NOMO-1 treated with DMSO at 0.1 percent for 48 hours (cell line): ENCODE measurements around the gene CNEP1R1.
"Not testable (repeated sequence)": the region's sequence is repeated elsewhere in the genome, so short reads cannot be mapped to it uniquely, and the experiment has no call there.

Source experiments
- DNase-seq: peaks from one replicate; lab custom pipeline; 2025; ENCODE audit not compliant: unreplicated experiment; lab: John Stamatoyannopoulos, UW

The CNEP1R1 gene

GRCh38 chr16:50024684-50025536, at the start of gene CNEP1R1:
TSS of gene CNEP1R1 (plus strand) at chr16:50025225. CDS start at chr16:50025316, 91 bp downstream.
- DNase-seq = peak; percentile 96

GRCh38 chr16:49977427-49977826, 47.6 kb upstream of the CNEP1R1 start:
- no peak for DNase-seq

DNA sequence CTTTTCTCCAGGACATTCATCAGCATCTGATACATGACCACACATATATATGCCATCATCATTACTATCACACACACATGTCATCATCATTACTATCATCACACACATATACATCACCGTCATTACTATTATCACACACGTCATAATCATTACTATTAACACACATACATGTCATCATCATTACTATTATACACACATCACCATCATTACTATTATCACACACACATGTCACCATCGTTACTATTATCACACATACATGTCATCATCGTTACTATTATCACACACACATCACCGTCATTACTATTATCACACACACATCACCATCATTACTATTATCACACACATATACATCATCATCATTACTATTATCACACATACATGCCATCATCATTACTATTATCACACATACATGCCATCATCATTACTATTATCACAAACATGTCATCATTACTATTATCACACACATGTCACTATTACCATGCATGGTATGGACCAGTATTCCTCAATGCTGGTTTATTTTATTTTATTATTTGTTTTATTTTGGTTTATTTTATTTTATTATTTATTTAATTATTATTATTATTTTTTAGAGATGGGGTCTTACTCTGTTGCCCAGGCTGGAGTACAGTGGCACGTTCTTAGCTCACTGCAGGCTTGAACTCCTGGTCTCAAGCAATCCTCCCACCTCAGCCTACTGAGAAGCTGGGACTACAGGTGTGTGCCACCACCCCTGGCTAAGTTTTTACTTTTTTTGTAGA, 46.3 kb upstream of the CNEP1R1 start:
- DNase-seq = no peak

GRCh38 chr16:49980166-49980565, 44.9 kb upstream of the CNEP1R1 start:
- DNase-seq = no peak

- DNase-seq = no peak
Measured at GRCh38 chr16:49986351-49987124, 38.5 kb upstream of the CNEP1R1 start.

- DNase-seq = no peak
Measured at GRCh38 chr16:49987381-49987780, 37.6 kb upstream of the CNEP1R1 start.

DNA sequence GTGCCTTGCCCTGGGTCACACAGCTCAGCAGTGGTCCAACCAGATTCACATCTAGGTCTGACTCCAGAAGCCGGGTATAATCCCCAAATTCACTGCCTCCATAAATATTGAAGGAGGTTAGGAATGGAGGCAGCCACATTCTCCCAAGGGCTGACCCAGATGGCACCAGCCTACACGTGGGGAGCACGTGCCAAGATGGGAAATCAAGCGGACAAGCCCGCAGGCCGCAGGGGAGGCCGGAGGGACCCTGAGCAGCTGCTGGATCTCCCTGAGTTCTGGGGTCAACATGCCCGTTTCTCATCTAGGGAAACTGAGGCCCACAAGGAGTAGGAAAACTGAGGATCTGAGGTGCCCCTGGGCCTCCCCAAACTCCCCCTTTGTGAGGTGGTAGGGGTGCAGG, 32.2 kb upstream of the CNEP1R1 start:
- DNase-seq = no peak

DNA sequence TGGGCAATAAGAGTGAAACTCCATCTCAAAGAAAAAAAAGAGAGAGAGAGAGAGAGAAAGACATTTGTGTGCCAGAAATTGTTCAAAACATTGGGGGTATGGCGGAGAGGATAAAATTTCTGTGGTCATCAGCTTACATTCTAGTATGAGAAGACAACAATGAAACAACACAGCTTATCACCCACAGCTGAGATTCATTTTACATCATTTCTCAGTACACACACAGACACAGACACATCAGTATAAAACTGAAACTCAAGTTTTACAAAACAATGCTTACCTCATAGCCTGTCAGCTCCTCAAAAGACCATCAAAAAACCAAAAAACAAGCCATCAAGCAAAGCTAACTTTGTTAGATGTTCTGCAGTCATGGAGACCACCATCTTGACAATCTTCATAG, 31.4 kb upstream of the CNEP1R1 start:
- DNase-seq = no peak

DNA sequence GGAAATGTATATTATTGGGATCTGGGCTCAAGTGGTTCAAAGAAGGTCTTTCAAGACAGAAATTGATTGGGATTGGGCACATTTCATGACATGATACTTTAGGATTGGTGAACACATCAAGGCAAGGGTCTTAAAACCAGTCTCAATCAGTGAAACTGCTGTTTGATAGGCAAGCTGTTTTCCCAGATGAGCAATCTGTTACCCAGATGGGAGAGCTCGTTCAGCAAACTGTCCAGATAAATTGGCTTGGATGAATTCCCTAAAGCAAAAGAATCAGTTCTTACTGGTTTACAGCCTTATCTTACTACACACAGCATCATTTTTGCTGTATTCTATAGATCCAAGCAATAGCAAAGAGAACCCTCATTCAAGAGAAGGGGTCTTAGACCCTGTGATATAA, 31.0 kb upstream of the CNEP1R1 start:
- DNase-seq = no peak

- no peak for DNase-seq
Measured at GRCh38 chr16:49995720-49996119, 29.3 kb upstream of the CNEP1R1 start.

DNA sequence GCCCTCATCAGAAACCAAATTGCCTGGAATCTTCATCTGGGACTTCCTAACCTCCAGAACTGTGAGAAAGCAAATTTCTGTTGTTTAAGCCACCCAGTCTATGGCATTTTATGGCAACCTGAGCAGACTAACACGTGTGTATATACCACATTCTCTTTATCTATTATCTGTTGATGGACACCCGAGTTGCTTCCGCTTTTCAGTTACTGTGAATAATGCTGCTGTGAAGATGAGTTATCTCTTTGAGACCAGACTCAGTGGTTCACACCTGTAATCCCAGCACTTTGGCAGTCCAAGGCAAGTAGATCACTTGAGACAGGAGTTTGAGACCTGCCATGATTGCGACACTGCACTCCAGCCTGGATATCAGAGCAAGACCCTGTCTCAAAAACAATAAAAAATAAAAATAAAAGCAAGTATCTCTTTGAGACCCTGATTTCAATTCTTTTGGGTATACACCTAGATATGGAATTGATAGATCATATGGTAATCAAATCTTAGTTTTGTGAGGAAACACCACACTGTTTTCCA, 27.2 kb upstream of the CNEP1R1 start:
- no peak for DNase-seq

- DNase-seq = no peak
Measured at GRCh38 chr16:49998991-49999390, 26.0 kb upstream of the CNEP1R1 start.

GRCh38 chr16:50001144-50001543, 23.9 kb upstream of the CNEP1R1 start:
- DNase-seq = no peak

DNA sequence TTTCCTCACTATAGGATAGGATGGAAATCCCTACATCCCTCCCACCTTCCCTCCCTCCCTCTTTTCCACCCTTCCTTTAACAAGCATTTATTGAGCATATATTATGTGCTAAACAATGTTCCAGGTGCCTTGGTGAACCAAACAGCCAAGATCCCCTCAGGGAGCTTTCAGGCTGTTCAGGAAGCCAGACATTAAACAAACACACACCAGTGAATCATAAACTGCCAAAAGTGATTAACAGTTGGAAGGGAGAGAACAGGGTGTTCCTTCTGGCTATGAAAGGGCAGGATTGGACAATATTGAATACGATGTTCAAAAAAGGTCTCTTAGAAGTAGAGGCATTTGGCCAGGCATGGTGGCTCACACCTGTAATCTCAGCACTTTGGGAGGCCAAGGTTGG, 22.8 kb upstream of the CNEP1R1 start:
- no peak for DNase-seq

DNA sequence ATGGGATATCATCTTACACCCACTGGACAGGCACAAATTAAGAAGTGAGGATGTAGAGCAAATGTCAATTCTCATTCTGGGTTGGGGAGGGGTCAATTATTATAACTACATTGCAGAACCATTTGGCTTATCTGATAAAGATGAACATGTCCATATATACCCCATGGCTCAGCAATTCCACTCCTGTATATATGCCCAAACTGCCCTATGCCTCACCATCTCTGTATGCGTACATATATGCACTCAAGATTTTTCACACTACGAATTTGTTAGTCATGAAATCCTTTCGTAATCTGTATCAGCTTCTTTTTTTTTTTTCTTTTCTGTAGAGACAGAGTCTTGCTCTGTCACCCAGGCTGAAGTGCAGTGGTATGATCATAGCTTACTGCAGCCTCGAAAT, 20.8 kb upstream of the CNEP1R1 start:
- no peak for DNase-seq

- no peak for DNase-seq
Measured at GRCh38 chr16:50006964-50007363, 18.1 kb upstream of the CNEP1R1 start.

GRCh38 chr16:50007744-50008143, 17.3 kb upstream of the CNEP1R1 start:
- DNase-seq = no peak

DNA sequence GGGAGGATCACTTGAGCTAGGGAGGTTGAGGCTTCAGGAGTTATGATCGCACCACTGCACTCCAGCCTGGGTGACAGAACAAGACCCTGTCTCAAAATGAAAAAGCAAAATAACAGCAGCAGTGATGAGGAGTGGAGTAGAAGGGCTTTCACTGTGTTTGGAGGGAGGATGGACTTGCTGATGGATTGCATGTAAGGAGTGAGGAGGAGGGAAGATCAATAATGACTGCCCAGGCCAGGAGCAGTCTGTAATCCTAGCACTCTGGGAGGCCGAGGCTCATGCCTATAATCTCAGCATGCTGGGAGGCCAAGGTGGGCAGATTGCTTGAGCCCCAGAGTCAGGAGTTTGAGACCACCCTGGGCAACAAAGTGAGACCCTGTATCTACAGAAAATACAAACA, 14.8 kb upstream of the CNEP1R1 start:
- DNase-seq = no peak

DNA sequence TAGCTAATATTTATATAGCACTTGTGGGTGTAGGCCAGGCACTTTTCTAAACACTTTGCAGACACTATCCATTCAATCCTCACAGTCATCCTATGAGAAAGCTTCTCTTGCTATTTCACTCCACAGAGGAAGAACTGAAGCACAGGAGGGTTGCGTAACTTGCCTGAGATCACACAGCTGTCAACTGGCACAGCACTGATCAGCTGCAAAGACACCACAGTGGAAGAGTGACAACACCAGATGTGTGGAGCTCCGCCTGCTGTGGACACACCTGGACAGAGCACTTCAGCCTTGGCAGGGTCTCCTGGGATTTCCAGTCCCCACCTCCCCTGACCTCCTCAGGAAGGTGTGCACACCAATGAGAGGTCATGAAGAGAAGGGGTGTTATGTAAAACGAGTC, 13.3 kb upstream of the CNEP1R1 start:
- peak; percentile 39 for DNase-seq

GRCh38 chr16:50012182-50012581, 12.8 kb upstream of the CNEP1R1 start:
- no peak for DNase-seq

- DNase-seq = not testable (repeated sequence)
Measured at GRCh38 chr16:50014211-50014610, 10.8 kb upstream of the CNEP1R1 start.
